Measurements from ENCODE around the gene APOBEC2. TPM values are rescaled to one million over a fixed set of nuclear protein-coding genes. Genes with fewer than 3 reads are reported as not detected.
"Not testable (repeated sequence)": the region's sequence is repeated elsewhere in the genome, so short reads cannot be mapped to it uniquely, and the experiment has no call there.

The APOBEC2 gene
- 100 to 1,000 TPM in 1 of 2 donors, 10 to 100 TPM in 1; 42.1 to 103 TPM for total RNA-seq
- long read RNA-seq, transcript APOBEC2-201 (3 exons, 1,151 nt) = major isoform, 18 of 20 reads
- long read RNA-seq, partial matches to known transcripts = 2 of 20 reads
- long read RNA-seq, other reads (novel, unspliced or antisense) = 0 of 20 reads

DNA sequence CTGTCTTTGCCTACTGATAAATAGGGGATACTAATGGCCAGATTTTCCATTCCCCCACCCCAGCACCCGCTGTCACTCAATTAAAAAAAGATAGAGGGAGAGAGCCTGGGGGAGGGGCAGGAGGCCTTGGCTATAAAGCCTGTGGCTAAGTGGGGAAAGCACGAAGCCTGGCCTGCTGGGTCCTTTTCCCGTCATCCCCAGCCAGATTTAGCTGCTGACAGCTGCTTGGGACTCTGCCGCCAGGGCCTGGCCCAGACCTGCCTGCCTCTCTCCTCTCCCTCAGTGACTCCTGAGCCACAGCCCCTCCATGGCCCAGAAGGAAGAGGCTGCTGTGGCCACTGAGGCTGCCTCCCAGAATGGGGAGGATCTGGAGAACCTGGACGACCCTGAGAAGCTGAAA is at the start of gene APOBEC2:
TSS of gene APOBEC2 (plus strand) at position 162 of the 400 bp plus-strand sequence. CDS start at position 308, 146 bp downstream.
- peak; percentile 77 for DNase-seq
- ATAC-seq = peak; percentile 88 to 92

DNA sequence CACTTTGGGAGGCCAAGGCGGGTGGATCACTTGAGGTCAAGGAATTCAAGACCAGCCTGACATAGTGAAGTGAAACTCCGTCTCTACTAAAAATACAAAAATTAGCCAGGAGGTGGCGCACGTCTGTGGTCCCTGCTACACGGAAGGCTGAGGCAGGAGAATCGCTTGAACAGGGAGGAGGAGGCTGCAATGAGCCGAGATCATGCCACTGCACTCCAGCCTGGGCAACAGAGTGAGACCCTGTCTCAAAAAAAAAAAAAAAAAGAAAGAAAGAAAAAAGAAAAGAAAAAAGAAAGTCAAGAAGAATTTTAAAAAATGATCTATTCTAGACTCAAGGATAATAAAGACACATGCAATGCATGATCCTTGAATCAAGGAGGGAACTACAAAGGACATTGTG is 46.8 kb upstream of the APOBEC2 start:
- ATAC-seq = peak; percentile 72 to 78
- peak; percentile 37 for DNase-seq
- intact Hi-C loops (cut with DNase I) = loop anchor here in 1 of 2 donors (2.0 kb wide), 1 partner anchor 63 kb away; no protein-coding TSS in a partner anchor

More for the DNA sequence above, at the start of gene APOBEC2:
- intact Hi-C loops (cut with DNase I) = no loop called here

DNA sequence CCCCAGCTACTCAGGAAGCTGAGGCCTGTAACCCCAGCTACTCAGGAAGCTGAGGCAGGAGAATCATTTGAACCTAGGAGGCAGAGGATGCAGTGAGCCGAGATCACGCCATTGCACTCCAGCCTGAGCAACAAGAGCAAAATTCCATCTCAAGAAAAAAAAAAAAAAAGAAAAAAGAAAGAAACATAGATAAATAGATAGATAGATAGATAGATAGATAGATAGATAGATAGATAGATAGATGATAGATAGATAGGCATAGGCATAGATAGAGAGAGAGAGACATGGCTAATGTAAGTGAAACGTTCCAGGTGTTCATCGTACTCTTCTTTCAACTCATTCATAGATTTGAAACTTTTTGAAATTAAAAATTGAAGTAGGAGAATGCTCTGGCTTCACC is 46.0 kb upstream of the APOBEC2 start:
- intact Hi-C loops (cut with DNase I) = loop anchor here in 1 of 2 donors (2.0 kb wide), 1 partner anchor 62 kb away; no protein-coding TSS in a partner anchor
- not testable (repeated sequence) for DNase-seq, ATAC-seq

DNA sequence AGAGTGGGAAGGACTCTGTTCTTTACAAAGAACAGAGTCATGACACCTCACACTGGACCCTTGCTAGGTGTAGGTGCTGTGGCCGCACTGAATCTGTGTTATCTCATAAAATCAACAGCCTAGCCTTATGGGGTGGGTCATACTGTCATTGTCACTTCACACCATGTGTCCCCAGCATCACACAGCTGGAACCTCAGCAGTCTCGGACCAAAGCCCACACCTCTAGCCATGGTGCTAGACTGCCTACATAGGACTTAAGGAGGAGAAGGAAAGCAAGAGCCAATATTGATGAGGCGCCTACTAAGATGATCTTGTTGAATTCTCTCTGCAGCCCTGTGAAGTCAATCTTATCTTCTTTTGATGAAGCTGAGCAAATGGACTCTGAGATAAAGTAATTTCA is 45.0 kb upstream of the APOBEC2 start:
- intact Hi-C loops (cut with DNase I) = no loop called here
- ATAC-seq = no peak
- no peak for DNase-seq

DNA sequence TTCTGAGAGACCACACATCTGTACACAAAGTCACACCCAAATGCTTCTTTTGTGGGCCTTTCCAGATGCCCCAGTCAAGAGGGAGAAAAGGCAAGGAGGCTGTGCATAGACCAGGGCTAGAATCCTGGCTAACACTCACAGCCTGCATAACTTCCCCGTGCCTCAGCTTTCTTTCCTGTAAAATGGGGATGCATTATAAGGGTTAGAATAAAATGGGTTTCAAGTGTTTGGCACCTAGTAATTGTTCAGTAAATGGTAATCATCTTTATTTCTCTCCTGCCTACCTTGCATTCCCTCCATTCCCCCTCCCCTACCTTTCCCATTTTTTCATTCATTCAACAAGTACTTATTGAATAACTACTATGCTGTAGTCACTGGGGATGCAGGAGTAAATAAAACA is 43.3 kb upstream of the APOBEC2 start:
- intact Hi-C loops (cut with DNase I) = no loop called here
- DNase-seq (no peak), ATAC-seq (no peak)

DNA sequence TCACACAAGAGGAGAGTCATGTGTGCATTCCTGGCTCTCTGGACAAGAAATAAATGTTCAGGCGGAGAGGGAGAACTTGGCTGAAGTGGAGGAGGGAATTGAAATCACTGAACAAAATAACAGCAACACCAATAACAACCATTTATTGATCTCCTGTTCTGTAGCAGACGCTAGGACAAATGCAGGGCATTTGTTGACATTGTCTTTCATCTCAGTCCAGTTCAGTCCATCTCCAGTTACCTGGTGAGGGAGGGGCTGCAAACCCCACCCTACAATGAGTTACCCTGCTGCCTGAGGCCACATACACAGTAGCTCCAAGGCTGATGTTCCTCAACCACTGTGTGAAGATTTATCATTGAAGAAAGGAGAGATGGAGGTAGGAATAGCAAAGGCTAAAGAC is 41.3 kb upstream of the APOBEC2 start:
- ATAC-seq = no peak
- no peak for DNase-seq
- intact Hi-C loops (cut with DNase I) = no loop called here

DNA sequence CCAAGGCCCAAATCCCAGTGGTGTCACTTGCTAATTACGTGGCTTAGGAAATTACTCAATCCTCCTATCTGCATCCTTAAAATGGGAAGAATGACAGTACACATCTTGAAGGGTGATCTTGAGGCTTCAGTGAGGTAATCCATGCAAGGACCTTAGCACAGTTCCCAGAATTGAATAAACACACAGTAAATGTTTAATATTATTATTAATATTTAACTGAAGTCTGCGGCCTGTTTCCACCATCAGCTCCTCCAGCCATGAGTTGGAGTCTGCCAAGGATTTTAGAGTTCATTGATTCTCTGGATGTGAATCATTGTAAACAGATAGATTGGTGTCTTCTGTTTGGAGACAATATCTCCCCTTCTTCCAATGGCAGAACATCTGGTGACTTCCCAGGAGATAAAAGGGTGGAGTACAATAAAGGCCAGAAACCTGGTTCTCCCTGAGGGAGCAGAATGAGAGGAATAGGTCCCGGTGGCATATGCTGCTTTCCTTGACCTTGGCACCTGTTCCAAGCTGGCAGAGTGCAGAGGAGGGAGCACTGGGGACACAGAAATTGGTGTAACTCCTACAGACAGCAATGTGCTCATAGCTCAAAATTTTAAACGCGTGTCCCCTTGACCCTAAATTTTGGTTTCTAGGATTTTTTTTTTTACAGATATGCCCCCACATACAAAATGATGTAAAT is 39.4 kb upstream of the APOBEC2 start:
- ATAC-seq (no peak), DNase-seq (no peak)
- intact Hi-C loops (cut with DNase I) = no loop called here

DNA sequence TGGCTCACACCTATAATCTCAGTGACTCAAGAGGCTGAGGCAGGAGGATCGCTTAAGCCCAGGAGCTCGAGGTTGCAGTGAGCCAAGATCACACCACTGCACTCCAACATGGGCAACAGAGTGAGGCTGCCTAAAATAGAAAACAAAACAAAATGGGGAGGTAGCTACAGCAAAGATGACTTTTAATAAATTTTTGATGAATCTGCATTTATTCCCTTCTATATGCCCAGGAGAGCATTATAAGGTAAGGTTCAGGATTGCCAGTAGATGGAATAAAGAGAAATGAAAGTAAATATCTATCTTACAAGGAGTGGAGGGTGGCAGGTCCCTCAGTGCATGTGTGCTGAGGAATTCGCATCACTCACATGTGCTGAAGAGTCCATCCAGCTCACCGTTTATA is 38.2 kb upstream of the APOBEC2 start:
- no peak for ATAC-seq
- DNase-seq = no peak
- intact Hi-C loops (cut with DNase I) = no loop called here

DNA sequence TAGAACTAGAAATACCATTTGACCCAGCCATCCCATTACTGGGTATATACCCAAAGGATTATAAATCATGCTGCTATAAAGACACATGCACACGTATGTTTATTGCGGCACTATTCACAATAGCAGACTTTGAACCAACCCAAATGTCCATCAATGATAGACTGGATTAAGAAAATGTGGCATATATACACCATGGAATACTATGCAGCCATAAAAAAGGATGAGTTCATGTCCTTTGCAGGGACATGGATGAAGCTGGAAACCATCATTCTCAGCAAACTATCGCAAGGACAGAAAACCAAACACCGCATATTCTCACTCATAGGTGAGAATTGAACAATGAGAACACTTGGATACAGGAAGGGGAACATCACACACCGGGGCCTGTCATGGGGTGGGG is 37.1 kb upstream of the APOBEC2 start:
- intact Hi-C loops (cut with DNase I); DNase-seq; ATAC-seq: not testable (repeated sequence)

DNA sequence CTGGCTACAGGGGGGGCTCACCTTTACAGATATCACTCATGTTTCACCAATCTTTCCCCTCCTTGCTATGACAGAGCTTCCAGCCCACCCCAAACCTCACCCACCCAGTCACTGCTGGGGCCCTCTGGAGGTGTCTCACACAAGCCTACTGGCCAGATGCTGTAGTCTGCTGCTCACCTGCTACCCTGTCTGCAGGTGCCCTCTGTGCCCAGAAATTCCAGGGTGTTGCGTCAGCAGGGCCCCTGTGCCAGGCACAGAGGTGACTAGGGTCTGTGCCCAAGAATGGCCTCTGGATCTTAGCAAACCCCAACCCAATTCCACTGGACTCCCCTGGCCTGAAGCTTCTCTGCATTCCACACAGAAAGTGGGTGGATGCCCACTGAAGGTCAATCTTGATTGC is 35.3 kb upstream of the APOBEC2 start:
- intact Hi-C loops (cut with DNase I) = no loop called here
- no peak for ATAC-seq
- DNase-seq = no peak

DNA sequence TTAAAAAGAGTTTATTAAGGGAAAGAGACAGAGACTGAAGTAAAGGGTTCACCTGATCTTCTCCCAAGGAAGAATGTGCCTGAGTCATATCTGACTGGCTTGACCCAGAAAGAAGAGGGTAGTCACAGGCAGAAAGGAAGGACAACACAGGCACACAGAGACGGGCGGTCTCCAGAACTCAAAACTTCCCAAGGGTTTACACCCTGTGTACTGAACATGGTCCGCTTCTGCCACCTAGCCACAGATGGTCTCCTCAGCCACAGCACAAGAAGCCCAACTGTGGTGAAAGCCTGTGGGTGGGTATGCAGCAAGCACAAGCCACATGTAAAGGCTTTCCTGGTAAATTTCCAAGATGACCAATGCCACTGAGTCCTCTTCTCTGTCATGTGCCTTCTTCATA is 31.2 kb upstream of the APOBEC2 start:
- DNase-seq (no peak), ATAC-seq (peak; percentile 59 to 65)
- intact Hi-C loops (cut with DNase I) = loop anchor here (10.0 kb wide), 2 partner anchors 127 to 1037 kb away; no protein-coding TSS in a partner anchor

DNA sequence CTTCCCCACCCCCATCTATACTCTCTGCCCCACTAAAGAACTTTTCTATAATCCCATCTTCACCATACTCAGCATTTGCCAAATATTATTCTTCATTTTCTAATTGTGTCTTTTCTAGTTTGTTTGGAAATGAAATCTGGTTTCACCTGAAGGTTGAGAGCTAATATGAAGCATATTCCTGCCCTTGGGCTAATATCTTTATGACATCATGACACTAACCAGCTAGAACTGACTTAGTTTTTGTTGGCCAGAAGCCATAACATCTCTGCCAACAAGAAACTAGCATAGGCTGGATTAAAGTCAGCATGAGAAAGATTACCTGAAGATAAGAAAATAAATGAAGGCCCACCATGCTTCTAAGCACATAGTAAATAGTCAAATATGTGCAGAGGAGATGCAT is 30.7 kb upstream of the APOBEC2 start:
- DNase-seq = no peak
- no peak for ATAC-seq
- intact Hi-C loops (cut with DNase I) = loop anchor here (10.0 kb wide), 2 partner anchors 127 to 1037 kb away; no protein-coding TSS in a partner anchor

DNA sequence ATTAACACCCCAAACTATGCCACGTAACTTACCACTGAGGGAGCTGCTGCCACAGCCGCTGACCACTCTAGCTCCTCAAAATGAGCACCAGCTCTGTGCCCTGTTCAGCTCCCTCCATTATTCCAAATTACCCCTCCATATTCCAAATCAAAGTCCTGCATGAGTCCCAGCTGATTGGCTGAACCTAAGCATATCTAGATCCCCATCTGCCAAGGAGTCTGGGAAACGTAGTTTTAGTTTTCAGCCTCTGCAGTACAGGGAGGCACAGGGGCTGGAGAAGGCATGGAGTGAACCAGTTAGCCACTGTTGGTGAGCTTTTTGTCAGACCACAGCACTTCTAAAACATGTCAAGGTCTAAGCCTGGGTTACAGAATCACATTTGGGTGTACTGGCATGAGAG is 29.9 kb upstream of the APOBEC2 start:
- DNase-seq (no peak), ATAC-seq (no peak)

DNA sequence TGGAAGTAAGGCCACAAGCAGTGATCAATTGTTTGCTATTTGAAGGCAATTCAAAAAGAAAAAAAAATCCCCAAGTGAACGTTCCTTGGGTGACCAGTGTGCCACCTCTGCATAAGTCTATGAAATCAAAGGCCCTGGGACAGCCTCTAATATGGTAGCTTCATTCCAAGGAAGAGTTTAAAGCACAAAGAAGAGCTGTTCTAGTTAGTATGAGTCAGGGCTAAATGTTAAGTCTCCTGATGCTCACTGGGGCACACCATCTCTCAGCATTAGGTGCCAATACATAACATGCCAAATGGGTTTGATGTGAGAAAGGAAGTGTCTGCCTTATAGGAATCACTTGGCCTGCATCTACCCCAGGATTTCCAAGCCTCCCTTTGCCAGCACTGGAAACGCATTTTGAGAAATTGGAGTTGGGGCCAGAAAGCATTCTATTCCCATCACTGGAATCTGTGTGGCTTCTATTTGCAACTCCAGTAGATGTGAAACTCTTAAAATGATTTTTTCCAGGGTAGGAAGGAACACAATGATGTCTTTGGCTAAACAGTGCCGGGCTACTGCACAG is 27.0 kb upstream of the APOBEC2 start:
- DNase-seq = no peak
- intact Hi-C loops (cut with DNase I) = loop anchor here (10.0 kb wide), 2 partner anchors 131 to 1041 kb away; no protein-coding TSS in a partner anchor
- ATAC-seq = no peak

More for the DNA sequence above, 29.9 kb upstream of the APOBEC2 start:
- intact Hi-C loops (cut with DNase I) = loop anchor here (10.0 kb wide), 2 partner anchors 128 to 1038 kb away; no protein-coding TSS in a partner anchor

DNA sequence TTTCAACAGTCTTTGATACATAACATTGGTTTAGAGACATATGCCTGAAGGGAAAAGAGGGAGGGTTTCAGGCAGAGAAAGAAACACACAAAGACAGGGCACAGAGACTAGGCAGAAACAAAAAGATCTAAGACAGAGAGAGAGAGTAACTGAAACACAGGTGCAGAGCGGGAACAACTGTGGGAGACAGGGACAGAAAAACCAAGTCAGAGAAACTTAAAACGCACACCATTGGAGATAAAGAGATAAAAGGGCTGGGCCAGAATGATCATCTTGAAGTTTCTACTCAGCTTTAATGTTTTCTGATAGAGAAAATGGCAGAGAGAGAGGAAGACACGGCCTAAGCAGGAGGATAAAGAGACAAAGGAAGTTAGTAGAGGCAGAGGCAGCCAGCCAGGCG is 25.8 kb upstream of the APOBEC2 start:
- intact Hi-C loops (cut with DNase I) = loop anchor here (10.0 kb wide), 2 partner anchors 132 to 1042 kb away; no protein-coding TSS in a partner anchor

DNA sequence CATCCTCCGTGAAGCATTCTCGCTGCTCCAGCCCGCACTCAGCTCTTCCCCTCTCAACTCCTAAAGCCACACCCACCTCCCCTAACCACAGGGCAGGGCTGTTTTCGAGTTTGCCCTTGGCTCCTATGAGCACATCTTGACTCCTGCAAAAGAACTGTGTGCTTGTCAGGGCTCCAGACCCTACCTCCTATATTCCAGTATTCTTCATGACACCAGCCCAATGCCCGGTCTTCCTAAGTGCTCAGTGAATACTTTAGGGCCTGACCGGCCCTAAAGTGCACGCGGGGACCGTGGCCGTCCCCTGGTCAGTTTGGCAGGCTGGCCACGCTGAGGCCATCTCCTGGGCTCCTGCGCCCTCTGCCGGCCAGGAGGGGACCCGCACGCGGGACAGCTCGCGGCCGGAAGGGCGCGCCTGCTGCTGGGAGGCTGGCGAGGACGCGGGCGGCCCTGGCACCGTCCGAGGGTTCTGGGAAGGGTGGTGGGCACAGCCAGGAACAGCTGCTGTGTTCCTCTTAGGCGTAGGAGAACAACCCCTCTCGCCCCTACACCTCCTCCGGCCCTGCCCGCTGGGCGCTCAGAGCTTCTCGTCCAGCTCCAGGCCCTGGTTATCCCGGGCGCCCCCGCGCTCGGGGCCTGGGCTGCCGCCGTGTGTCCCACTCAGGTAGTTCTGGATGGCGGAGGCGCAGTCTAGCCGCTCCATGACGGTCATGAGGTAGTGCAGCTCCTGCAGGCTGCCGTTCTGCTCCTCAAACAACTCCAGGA is 25.0 kb upstream of the APOBEC2 start:
- peak; percentile 90 for DNase-seq
- intact Hi-C loops (cut with DNase I) = loop anchor here (2.0 to 10.0 kb wide), 3 partner anchors 133 to 1043 kb away; no protein-coding TSS in a partner anchor
- peak; percentile 96 to 97 for ATAC-seq

More for the DNA sequence above, 25.8 kb upstream of the APOBEC2 start:
- ATAC-seq = no peak
- no peak for DNase-seq

DNA sequence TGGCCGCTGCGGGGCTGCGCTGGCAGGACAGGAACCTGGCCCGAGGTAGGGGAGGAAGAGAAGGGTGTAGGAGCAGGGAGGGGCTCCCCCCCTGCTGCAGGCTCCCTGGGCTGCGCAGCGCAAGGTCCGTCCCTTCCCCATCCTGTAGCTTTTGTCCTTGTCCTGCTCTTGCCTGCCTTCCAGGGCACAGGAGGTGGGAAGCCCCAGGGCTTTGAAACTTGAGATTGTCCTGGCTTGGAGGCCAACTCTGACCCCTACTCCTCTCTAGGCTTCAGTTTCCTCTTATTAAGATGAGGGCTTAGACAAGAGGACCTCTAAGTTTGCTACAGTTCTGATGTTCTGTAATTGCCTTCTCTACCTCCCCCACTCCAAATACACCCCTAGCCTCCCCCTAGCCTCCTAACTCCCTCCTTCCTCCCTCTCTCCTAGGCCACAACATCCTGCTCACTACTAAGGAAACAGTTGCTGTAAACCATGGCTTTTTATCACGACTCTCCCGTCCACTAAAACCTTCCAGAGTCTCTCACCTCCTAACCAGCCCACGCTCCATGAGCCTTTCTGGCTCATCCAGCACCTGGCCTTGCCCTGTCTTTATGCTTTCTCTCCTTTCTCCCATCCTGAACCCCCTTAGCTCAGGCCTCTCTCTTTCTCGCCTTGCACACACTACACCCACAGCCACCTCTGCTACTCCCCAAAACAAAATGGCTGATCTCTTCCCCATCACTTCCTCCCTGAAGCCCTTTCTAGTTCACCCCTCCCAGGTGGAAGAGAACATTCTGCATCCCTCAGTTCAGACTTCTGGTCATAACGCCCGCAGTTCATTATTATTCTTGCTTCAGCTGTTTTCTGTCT is 24.2 kb upstream of the APOBEC2 start:
- DNase-seq (no peak), ATAC-seq (peak; percentile 48 to 69)
- intact Hi-C loops (cut with DNase I) = loop anchor here (2.0 to 10.0 kb wide), 3 partner anchors 134 to 1044 kb away; no protein-coding TSS in a partner anchor

DNA sequence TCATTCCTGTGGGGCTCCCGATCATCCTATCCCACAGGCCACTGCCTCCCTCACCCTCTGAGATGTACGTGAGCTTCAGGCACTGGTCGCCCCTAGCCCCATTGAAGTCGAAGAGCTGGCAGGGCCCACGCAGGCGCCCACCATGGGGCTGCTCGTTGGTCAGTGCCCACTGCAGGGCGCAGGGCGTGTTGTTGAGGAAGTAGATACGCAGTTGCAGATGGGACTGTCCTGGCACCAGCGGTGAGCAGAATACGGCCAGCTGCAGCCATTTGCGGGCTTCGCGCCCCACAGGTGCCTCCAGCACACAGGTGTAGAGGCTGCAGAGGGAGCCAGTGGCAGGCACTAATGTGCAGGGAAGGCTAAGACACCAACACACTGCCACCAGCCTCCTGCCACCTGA is 20.2 kb upstream of the APOBEC2 start:
- DNase-seq (no peak), ATAC-seq (no peak)
- intact Hi-C loops (cut with DNase I) = loop anchor here in 1 of 2 donors (2.0 kb wide), 1 partner anchor 34 kb away; no protein-coding TSS in a partner anchor

Measured in left cardiac atrium (tissue), 4 donors.